ENCODE data around the gene FZD10. TPM values are rescaled to one million over a fixed set of nuclear protein-coding genes. Genes with fewer than 3 reads are reported as not detected.

The FZD10 gene, protein sequence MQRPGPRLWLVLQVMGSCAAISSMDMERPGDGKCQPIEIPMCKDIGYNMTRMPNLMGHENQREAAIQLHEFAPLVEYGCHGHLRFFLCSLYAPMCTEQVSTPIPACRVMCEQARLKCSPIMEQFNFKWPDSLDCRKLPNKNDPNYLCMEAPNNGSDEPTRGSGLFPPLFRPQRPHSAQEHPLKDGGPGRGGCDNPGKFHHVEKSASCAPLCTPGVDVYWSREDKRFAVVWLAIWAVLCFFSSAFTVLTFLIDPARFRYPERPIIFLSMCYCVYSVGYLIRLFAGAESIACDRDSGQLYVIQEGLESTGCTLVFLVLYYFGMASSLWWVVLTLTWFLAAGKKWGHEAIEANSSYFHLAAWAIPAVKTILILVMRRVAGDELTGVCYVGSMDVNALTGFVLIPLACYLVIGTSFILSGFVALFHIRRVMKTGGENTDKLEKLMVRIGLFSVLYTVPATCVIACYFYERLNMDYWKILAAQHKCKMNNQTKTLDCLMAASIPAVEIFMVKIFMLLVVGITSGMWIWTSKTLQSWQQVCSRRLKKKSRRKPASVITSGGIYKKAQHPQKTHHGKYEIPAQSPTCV
- not detected in 5 replicates for total RNA-seq (2022; extraction: Qiagen RNA extraction)

DNA sequence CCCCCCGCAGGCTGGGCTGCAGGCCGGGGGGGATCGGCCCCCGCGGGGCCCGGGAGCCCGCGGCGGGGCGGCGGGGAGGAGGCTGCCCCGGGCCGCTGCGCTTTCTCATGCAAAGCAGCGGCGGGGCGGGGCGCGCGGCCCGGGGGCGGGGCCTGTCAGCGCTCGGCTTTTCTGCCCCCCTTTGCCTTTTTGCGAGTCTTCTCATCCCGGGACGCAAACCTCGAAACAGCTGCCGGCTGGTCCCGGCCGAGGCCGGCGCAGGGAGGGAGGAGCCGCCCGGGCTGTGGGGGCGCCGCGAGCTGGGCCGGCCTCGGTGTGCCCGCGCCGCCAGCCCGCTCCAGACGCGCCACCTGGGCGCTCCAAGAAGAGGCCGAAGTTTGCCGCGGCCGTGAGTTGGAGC is at the start of gene FZD10:
Gene FZD10 (plus strand): TSS at position 198 of the 400 bp plus-strand sequence. CDS start 479 bp downstream, outside the sequence.

Other genes starting within 250 kb of the FZD10 start
- gene PIWIL1, start 175.4 kb downstream of the FZD10 start, total RNA-seq (2022; extraction: Qiagen RNA extraction): not detected in 5 replicates

Measured in A549 treated with Hydrocortisone at 1 μM for 4 hours (cell line).